KMS-11 (cell line): Measurements from ENCODE around the gene PPP1R13B.

Experiments
- H2AFZ ChIP-seq: fragments of 200-600 bp; sonication (generic); 2 replicates; pipeline ENCODE4 v1.6.1; 2016; ENCODE audit warnings: antibody characterized with exemption, mixed run types, low read depth
- H3K27ac ChIP-seq: fragments of 200-600 bp; sonication (generic); 2 replicates; pipeline ENCODE4 v1.6.1; 2016; ENCODE audit warnings: mild to moderate bottlenecking, mixed run types
- H3K27me3 ChIP-seq: fragments of 200-600 bp; sonication (generic); 2 replicates; pipeline ENCODE4 v1.6.1; 2017; ENCODE audit warnings: mild to moderate bottlenecking, low read depth, mixed run types, moderate library complexity; ENCODE audit not compliant: insufficient read depth
- H3K36me3 ChIP-seq: fragments of 200-600 bp; sonication (generic); 2 replicates; pipeline ENCODE4 v1.6.1; 2017; ENCODE audit warnings: mild to moderate bottlenecking, mixed run types; ENCODE audit not compliant: insufficient read depth
- H3K4me1 ChIP-seq: fragments of 200-600 bp; sonication (generic); 2 replicates; pipeline ENCODE4 v1.6.1; 2016; ENCODE audit warnings: mild to moderate bottlenecking, low read depth, mixed run types; ENCODE audit not compliant: poor library complexity, severe bottlenecking
- H3K4me2 ChIP-seq: fragments of 200-600 bp; sonication (generic); 2 replicates; pipeline ENCODE4 v1.7.0; 2016; ENCODE audit warnings: mild to moderate bottlenecking, mixed run types
- H3K4me3 ChIP-seq: fragments of 200-600 bp; sonication (generic); IDR thresholded peaks from 2 replicates; pipeline ENCODE4 v1.6.1; 2017; ENCODE audit warnings: low read depth, low read length, mixed read lengths; ENCODE audit not compliant: insufficient read depth
- H3K79me2 ChIP-seq: fragments of 200-600 bp; sonication (generic); 2 replicates; pipeline ENCODE4 v1.6.1; 2016; ENCODE audit warnings: low read depth, mixed run types; ENCODE audit not compliant: insufficient read depth
- H3K9ac ChIP-seq: fragments of 200-600 bp; sonication (generic); 2 replicates; pipeline ENCODE4 v1.6.1; 2016; ENCODE audit warnings: mild to moderate bottlenecking, mixed run types
- H4K20me1 ChIP-seq: fragments of 200-600 bp; sonication (generic); 2 replicates; pipeline ENCODE4 v1.6.1; 2016; ENCODE audit warnings: mild to moderate bottlenecking, mixed run types; ENCODE audit not compliant: insufficient read depth
- TF ChIP-seq, protein P1 (sequence below): fragments of 200-600 bp; sonication (generic); conservative IDR thresholded peaks from 2 replicates; pipeline ENCODE4 v1.6.1; 2017; ENCODE audit warnings: low read depth, mild to moderate bottlenecking, antibody characterized with exemption, low read length, moderate library complexity, mixed read lengths

PPP1R13B gene

DNA sequence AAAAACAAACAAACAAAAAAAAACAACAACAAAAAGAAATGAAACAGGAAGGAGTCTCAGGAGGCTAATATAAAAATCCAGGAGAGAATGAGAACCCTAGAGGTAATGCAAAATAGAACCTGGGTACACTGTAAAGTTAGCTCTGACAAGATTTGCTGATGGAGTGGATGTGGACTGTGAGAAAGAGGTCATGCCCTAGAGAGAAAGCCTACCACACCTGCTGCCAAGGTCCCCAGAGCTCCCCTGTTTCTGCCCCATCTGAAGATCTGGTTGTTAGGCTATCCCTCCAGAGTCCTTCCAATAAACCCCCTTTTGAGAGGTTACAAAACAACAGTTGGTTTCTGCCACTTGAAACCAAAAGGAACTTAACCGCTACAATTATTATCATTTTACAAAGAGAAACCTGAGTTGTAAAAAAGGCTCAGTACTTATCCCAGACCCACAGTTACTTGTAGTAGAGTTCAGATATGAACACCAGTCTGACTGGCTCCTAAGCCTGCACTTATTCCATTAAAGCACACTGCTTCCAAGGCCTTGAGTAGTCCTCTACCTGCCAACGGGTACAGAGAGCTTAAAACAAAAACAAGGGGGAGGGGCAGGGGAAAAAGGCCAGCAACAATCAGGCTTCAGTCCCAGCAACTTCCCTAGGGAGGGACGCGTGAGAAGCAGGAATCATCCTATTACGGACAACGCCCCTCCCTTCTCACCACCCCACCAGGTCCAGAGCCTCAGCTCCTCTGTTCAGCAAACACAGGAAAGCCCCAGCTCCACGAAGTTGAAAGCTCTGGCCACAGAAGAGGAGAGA is 27.7 kb downstream of the PPP1R13B start:
- peak overlapping the region; percentile 64 for H3K27ac ChIP-seq
- no peaks in the 10 kb centered on the region for H3K27me3 ChIP-seq
- no peaks in the 10 kb centered on the region for H3K36me3 ChIP-seq
- peak overlapping the region; percentile 25; the same call in 1 of the 2 replicates for H3K9ac ChIP-seq
- peak overlapping the region; percentile 87 for H3K4me2 ChIP-seq
- no peaks in the 10 kb centered on the region for H3K79me2 ChIP-seq
- H2AFZ ChIP-seq = peak overlapping the region; percentile 34; the same call in 1 of the 2 replicates
- TF ChIP-seq, protein P1, sequence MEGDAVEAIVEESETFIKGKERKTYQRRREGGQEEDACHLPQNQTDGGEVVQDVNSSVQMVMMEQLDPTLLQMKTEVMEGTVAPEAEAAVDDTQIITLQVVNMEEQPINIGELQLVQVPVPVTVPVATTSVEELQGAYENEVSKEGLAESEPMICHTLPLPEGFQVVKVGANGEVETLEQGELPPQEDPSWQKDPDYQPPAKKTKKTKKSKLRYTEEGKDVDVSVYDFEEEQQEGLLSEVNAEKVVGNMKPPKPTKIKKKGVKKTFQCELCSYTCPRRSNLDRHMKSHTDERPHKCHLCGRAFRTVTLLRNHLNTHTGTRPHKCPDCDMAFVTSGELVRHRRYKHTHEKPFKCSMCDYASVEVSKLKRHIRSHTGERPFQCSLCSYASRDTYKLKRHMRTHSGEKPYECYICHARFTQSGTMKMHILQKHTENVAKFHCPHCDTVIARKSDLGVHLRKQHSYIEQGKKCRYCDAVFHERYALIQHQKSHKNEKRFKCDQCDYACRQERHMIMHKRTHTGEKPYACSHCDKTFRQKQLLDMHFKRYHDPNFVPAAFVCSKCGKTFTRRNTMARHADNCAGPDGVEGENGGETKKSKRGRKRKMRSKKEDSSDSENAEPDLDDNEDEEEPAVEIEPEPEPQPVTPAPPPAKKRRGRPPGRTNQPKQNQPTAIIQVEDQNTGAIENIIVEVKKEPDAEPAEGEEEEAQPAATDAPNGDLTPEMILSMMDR = no peak
- no peak overlapping the region for H3K4me3 ChIP-seq
- no peaks in the 10 kb centered on the region for H4K20me1 ChIP-seq
- peaks cover 18% of the 10 kb centered on the region for H3K4me1 ChIP-seq

DNA sequence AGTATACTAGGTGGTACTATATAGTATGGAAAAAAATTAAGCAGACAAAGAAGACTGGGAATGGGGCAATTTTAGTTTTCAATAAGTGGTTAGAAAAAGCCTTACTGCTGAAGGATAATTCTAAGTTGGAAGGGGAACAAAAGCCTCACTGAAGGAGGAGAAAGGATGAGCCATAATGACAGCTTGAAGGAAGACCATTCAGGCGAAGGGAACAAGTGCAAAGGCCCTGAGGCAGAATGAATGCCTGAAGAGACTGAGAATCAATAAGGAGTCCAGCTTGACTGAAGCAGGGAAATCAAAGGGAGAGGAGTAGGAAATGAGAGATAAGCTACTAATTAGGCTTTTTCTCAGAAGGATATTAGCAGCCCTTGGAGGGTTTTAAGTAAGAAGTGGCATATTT is 28.5 kb downstream of the PPP1R13B start:
- TF ChIP-seq, protein P1 = no peak
- Histone ChIP-seq H3K4me1 (peaks cover 18% of the 10 kb centered on the region), H3K27me3 (no peaks in the 10 kb centered on the region), H3K9ac (no peak overlapping the region), H4K20me1 (no peaks in the 10 kb centered on the region), H2AFZ (no peak overlapping the region), H3K27ac (peak overlapping the region; percentile 64; the same call in 1 of the 2 replicates), H3K79me2 (no peaks in the 10 kb centered on the region), H3K4me2 (peak overlapping the region; percentile 87; the same call in 1 of the 2 replicates), H3K36me3 (no peaks in the 10 kb centered on the region), H3K4me3 (no peak overlapping the region)

DNA sequence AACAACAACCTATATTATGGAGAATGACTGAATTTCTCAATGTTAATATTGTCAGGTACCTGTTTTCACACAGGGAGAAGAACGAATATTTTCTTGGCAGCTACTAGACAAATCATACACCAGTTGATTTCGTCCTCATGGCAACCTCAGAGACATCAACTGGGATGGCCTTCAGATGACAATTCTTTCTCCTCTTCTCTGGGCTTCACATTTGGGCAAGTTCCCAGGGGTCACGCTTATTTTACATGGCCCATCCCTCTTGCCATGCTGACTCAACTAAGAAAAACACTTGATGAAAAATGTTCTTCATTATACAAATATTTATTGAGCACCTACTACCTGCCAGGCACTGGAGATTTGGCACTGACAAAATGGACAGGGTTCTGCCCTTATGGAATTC is 29.0 kb downstream of the PPP1R13B start:
- no peak overlapping the region for H2AFZ ChIP-seq
- no peak overlapping the region for H3K27ac ChIP-seq
- TF ChIP-seq, protein P1 = no peak
- H3K79me2 ChIP-seq = no peaks in the 10 kb centered on the region
- no peaks in the 10 kb centered on the region for H4K20me1 ChIP-seq
- no peak overlapping the region for H3K4me3 ChIP-seq
- no peak overlapping the region for H3K4me2 ChIP-seq
- peaks cover 18% of the 10 kb centered on the region for H3K4me1 ChIP-seq
- H3K36me3 ChIP-seq = no peaks in the 10 kb centered on the region
- H3K27me3 ChIP-seq = no peaks in the 10 kb centered on the region
- H3K9ac ChIP-seq = no peak overlapping the region

DNA sequence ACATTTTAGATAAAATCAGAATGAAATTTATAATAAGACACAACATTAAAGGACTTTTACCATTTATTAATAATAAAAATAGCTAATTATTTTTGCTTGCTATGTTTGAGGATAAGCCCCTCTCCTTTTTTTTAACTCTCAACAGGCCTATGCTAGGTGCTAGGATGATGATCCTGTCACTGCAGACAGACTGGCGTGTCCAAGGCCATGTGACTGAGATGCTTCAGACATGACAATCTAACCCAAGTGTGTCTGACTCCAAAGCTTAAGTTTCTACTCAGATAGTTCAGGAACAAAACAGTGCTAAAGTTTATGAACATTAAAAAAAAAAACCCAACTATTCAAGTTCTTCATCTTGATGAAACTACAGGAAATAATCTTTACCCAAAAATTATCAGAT is 29.8 kb downstream of the PPP1R13B start:
- H3K79me2 ChIP-seq = no peaks in the 10 kb centered on the region
- no peak overlapping the region for H3K27ac ChIP-seq
- H3K4me2 ChIP-seq = no peak overlapping the region
- H3K27me3 ChIP-seq = no peaks in the 10 kb centered on the region
- H4K20me1 ChIP-seq = no peaks in the 10 kb centered on the region
- no peak overlapping the region for H2AFZ ChIP-seq
- no peak overlapping the region for H3K4me3 ChIP-seq
- H3K36me3 ChIP-seq = no peaks in the 10 kb centered on the region
- H3K4me1 ChIP-seq = peaks cover 18% of the 10 kb centered on the region
- H3K9ac ChIP-seq = no peak overlapping the region
- TF ChIP-seq, protein P1 = no peak
